ENCODE results near the gene TRIM29. TPM values are rescaled to one million over a fixed set of nuclear protein-coding genes. Genes with fewer than 3 reads are reported as not detected.

TRIM29 gene, protein sequence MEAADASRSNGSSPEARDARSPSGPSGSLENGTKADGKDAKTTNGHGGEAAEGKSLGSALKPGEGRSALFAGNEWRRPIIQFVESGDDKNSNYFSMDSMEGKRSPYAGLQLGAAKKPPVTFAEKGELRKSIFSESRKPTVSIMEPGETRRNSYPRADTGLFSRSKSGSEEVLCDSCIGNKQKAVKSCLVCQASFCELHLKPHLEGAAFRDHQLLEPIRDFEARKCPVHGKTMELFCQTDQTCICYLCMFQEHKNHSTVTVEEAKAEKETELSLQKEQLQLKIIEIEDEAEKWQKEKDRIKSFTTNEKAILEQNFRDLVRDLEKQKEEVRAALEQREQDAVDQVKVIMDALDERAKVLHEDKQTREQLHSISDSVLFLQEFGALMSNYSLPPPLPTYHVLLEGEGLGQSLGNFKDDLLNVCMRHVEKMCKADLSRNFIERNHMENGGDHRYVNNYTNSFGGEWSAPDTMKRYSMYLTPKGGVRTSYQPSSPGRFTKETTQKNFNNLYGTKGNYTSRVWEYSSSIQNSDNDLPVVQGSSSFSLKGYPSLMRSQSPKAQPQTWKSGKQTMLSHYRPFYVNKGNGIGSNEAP
- 232 and 1,029 TPM in 2 replicates for total RNA-seq

DNA sequence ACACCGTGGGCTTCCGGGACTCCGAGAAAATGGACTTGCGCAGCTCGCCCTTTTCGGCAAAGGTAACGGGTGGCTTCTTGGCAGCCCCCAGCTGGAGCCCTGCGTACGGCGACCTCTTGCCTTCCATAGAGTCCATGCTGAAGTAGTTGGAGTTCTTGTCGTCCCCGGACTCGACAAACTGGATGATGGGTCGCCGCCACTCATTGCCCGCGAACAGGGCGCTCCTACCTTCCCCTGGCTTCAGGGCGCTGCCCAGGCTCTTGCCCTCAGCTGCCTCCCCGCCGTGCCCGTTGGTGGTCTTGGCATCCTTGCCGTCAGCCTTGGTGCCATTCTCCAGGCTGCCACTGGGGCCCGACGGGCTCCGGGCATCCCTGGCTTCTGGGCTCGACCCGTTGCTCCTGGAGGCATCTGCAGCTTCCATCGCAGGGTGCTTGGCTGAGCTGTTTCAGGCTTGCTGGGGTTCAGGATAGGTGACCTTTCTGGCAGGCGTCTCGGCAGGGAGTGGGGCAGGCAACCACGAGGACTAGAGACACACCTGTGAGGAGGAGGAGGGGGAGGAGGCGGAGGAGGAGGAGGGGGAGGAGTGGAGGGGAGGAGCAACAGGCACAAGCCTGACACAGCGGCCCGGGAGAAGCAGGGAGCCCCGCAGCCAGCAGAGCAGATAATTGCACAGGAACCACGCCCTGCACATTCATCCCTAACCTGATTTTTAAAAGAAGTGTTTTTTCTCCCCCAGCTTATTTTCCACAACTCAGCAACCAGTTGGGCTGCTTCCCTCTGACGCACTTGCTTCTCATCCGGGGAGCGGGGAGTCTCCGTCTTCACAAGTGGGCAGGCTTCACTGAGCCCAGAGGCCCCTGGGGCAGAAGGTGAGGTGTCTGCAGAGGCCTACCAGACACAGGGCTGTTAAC, at the start of gene TRIM29:
Gene TRIM29, minus strand, starts transcription at position 503 of the 911 bp plus-strand sequence. Its CDS starts 82 bp downstream, at position 421.

Other genes starting within 250 kb of the TRIM29 start
- gene OAF, start 72.9 kb upstream of the TRIM29 start, total RNA-seq, result 8.9 and 21.0 TPM in 2 replicates
- gene POU2F3, start 102.0 kb upstream of the TRIM29 start, total RNA-seq, result 0.43 and 0.68 TPM in 2 replicates
- gene TLCD5, start 187.2 kb upstream of the TRIM29 start, total RNA-seq, result 1.4 and 2.2 TPM in 2 replicates
- 97.4 and 151 TPM in 2 replicates for gene ARHGEF12, start 198.3 kb upstream of the TRIM29 start, total RNA-seq